GM18526 (cell line): Measurements from ENCODE around the gene CDK4.

ENCODE experiments used
- POLR2A ChIP-seq: IDR thresholded peaks from 3 replicates; pipeline ENCODE4 v1.6.1; 2011; ENCODE audit not compliant: insufficient read length; ENCODE audit errors: extremely low read depth

Gene CDK4

DNA sequence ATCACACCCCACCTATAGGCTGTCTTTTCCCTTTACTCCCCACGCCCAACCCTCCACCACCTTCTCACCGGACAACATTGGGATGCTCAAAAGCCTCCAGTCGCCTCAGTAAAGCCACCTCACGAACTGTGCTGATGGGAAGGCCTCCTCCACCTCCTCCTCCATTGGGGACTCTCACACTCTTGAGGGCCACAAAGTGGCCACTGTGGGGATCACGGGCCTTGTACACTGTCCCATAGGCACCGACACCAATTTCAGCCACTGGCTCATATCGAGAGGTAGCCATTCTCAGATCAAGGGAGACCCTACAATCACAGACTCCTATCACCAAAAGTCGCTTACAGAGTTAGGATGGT, 700 bp downstream of the CDK4 start:
- no peak for TF ChIP-seq POLR2A

DNA sequence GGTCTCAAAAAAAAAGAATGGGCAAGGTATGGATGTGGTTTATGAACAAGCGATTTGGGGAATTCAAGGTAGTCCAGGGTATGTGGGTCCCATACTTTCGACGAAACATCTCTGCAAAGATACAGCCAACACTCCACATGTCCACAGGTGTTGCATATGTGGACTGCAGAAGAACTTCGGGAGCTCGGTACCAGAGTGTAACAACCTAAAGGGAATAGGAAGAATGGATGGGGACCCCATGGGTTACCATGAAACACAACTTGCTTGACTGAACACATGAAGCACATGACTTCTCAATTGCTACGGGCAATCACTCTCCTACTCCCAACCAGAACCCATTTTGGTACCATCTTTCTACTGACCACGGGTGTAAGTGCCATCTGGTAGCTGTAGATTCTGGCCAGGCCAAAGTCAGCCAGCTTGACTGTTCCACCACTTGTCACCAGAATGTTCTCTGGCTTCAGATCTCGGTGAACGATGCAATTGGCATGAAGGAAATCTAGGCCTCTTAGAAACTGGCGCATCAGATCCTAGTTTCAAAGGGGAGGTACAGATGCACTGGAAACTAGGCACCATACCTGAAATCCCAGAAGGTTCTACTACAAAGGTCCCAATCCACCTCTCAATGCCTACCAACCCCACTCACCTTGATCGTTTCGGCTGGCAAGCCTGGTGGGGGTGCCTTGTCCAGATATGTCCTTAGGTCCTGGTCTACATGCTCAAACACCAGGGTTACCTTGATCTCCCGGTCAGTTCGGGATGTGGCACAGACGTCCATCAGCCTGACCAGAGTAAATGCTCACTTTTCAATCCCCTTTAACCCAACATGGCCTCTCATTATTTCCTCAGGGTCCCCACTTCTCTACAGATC, 1.3 kb downstream of the CDK4 start:
- TF ChIP-seq POLR2A = no peak

DNA sequence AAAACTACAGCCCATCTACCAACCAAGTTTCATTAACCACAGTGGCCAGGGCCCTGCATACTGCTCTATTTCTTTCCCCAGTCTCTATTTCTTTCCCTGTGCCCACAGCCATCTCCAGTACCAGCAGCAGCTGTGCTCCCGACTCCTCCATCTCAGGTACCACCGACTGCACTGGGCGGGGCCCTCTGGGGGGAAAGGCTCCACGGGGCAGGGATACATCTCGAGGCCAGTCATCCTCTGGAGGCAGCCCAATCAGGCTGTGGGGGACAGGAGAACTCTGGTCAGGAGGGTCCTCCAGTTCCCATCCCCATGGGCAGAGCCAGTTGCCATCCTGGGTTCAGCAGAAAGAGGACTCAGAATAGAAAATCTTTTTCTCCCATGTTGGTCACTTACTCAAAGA, 3.0 kb downstream of the CDK4 start:
- TF ChIP-seq POLR2A = no peak

DNA sequence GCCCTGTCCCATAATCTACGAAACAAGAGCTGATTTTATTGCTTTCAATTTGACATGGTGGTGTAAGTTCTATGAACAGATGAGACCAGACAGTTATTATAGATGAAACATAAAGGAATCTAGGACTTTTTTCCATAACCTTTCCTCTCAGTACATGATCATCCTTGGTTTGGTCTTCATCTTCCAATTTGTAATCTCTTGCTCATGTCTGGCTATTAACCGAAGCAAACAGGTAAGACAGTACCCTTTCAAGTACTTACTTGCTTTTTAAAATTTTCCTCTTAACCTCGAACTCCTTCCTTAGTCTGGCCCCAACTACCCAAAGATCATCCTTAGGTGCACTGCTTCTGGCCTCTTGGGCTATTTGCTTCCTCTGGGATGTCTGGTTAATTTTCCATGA, 6.1 kb downstream of the CDK4 start:
- no peak for TF ChIP-seq POLR2A

DNA sequence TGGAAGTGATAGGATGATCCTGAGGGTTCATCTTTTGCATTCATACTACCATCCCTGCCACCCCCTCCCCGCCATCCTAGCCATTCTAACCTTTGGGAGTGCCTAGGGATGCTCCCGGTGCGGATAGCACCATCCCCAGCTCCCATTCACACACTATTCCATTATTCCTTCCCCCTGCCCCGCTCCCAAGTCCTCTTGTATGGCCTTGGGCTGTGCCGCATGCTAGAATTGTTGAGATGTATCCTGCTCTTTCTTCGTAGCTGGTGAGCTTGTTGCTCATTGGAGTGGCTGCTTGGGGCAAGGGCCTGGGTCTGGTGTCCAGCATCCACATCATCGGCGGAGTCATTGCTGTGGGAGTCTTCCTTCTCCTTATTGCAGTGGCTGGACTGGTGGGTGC, 6.6 kb downstream of the CDK4 start:
- no peak for TF ChIP-seq POLR2A

DNA sequence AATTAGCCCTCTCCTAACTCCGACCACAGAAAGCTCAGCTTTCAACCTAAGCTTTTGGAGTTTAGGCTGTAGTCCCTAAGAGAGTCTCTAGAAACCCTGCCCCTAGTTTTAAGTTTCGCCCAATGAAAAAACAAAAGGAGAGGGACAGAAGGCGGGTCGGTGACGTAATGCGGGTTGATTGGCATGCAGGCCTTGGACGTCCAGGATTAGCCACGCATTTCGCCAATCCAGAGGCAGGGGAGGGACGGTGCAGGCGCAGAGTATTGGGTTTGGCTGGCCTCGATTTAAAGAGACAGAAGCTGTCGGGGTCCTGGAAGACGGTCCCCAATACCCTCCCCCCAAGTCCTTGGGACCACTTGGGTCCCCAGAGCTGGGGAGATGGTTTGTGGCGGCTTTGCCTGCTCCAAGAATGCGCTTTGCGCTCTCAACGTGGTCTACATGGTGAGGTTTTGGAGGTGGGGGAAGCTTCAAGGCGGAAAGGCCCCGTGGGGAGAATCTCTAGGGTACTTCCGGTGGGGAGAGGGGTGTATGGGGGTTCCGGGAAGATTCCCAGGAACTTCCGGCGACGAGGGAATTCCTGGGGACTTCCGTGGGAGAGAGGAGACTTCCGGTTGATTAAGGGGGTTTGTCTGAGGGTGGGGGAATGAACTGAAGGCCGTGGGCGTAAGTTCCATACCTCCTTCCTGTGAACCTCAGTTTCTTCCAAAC, 7.2 kb downstream of the CDK4 start, which contains the start of gene TSPAN31:
TSPAN31 (plus strand) TSS at position 263 of the 708 bp plus-strand sequence; CDS start at position 379, 116 bp downstream.
- no peak for TF ChIP-seq POLR2A

DNA sequence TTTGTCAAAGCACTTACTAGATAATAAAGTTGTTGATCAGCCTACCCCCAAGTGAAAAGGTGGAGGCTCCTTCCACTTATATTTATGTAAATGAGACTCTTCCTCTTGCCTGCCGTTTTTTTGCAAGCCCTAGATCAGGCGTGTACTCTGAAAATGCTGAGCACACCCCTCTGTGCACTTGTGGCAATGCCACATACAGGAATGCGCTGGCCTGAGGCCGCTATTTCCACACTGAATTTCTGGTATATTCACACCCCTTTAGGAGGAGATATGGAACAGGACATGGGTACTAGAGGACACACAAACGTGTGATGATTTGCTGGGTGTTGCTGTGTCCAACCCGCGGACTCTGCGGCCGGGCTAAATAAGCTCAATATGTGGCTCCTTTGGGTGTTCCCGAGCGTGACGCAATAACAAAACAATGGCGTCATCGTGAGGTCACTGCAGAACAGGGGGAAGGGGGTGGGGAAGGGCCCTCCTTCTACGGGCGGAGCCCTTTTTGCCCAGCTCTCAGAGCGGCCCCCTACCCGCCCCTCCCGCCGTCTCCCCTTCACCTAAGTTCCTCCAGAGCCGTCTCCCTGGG, 7.8 kb downstream of the CDK4 start:
- TF ChIP-seq POLR2A = no peak

DNA sequence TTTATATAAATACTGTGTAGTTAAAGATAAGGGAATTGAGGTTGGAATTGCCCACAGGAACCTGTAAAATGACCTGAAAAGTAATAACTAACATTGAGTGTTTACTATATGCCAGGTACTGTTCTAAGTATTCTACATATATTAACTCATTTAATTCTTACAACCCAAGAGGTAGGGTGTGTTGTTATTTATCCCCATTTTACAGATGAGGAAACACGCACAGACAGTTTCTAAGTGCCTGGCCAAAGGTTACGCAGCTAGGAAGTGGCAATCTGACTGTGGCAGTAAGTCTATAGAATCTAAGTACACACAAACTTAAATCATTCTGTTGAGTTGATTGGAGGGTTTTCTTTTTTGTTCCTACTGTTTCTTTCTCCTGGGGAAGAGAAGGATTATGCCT, 8.3 kb downstream of the CDK4 start:
- no peak for TF ChIP-seq POLR2A

DNA sequence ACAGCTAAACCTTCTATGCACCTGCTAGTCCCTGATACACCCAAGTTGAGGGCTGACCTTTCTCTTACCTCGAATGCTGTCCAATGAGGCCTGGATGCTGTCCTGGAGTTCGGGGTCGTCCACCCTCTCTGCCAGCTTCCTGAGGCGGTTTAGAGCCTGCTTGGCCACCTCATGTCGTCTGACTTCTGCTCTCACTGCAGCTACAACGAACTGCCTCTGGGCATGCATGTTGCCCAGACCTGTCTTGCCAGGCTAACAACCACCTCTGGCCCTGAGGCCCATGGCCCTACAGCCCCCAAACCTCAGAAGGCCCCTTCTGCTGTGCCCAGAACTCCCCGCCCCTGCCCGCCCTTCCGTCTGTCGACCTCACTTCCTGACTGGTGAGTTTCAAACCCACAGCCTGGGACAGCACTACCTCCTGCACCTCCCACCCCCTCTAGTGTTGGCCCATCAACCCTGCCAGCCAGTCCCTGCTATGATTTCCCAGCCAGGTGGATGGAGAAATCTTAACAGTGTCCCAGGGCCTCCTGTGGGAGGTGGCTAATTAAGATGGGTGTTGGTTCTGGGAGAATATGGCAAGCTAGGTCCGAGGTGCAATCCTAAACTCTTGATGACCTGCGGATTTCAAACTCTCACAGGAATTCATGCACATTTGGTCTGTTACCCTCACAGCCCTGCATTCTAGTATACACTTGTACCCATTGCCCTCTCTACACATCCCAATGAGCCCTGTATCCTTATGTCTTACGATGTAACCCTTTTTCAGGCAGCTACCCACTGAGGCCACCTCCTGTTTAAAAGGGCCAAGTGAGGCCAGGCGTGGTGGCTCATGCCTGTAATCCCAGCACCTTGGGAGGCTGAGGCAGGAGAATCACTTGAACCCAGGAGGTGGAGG, 10.0 kb downstream of the CDK4 start:
- TF ChIP-seq POLR2A = peak; percentile 57

DNA sequence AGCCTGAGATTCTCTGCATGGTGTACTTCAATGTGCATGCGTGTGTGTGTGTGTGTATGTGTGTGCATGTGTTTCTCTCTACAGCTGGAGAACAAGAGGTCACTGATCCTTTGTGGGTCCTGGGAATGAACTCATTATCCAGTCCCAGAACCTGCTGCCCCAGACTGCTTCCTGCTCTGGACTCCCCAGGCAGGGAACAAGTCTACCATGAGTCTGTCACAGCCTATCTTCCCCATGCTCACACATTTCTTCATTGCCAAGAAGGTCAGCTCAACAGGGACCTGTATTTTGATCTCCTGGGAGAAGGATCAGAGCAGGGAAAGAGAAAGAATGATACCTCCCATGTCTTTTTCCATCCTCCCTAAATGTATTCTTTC, 10.7 kb downstream of the CDK4 start:
- TF ChIP-seq POLR2A = no peak

DNA sequence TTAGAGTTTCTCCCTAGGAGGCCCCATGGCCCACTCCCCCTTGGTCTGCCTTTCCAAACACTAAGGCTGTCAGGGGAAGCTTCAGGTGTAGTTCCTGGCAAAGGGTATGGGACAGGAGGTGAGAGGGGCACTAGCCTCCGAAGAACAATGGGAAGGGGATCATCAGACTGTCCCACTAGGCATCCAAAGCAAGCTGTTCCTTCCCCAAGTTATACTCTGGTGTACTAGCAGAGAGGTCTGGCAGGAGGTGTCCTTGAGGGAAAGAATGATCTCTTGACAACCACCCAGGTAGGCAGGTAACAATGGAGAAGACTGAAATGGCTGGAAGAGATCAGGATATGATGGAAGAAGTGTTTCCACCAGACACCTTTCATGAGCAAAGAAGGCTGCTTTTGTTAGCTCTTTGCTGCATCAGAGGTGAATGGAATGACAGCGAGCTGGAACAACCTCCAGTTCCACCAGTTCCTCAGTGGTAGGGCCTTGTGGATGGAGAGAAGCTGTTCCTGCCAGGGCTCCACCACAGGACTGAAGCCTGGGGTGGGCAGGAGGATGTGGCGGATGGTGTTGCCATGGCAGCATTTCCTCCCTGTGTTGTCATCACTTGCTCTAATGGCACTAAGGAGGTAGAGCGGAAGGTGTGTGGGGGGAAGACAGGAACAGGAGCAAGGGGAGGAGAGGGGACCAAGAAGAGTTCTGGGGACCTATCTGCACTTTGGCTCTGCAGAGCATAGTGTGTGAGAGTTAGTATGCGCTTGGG, 11.3 kb downstream of the CDK4 start:
- no peak for TF ChIP-seq POLR2A

DNA sequence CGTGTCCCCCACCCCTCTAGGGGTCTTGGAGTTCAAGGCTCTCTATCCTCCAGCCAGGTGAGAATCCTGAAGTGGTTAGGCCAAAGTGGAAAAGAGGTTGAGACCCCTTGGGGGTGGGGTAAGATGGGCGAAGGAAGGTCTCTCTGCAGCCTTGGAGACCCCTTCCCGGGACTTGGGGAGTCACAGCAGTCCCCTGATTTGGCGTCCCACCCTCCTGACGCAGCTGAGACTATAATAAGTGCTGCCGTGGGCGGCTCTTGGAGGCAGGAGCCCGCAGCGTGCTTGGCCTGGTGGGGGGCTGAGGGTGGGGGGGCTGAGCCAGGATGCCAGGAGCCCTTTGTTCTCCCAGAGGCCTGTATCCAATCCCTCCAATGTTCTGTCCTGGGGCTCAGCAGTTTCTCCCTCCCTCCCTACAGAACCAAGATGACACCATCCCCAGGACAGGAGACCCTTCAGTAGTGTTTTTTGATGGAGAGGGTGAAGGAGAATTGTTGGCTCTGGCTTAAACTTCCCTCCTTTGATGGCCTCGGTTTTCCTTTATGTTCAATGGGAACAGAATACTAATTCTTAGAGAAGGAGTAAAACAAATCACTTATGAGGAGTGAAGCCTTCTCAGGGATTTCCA, 12.1 kb downstream of the CDK4 start:
- no peak for TF ChIP-seq POLR2A

DNA sequence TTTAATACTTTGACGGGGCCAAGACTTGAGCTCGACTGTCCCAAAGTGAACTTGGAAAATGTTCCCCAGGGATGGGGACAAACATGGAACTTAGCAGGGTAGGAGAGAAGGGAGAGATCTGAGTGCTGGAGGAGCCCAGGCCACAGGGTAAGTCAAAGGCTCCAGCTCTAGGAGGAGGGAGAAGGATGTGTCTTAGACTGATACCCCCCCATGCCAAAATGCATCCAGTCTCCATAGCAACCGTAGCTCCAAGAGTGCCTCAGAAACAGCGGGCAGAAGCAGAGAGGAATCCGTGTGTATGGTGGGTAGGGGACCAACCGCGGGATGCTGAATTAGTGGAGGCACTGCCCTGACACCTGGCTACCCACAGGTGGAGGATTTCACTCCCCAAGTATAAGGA, 12.7 kb downstream of the CDK4 start:
- no peak for TF ChIP-seq POLR2A

DNA sequence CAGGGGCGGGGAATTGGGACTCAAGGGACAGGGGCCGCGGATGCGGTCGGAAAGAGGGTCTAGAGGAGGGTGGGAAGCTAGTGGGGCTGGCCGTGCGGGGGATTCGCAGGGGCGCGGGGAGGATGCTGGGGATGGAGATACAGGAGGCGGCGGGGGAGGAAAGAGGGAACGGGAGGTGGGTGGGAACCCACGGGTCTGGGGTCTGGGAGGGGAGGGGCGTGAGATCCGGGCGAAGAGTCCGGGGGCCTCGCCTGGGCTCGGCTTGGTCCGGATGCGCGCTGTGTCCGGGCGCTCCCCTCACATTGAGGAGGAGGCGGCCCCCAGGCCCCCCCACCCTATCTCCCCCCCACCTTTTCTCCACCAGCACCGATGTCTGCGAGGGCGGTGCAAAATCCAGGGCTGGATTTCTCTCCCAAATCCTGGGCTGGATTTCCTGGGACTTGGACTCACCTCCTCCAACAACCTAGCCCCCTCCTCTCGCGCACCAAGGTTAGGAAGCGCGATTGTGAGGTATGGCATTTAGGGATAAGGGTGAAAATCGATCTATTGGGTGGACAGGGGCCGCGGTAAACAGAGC, 13.4 kb downstream of the CDK4 start, which contains the start of gene AGAP2:
AGAP2 (minus strand) TSS at position 82 of the 577 bp plus-strand sequence. CDS start 496 bp downstream, outside the sequence.
- no peak for TF ChIP-seq POLR2A
